ENCODE data around the gene IQCC.
A peak's percentile ranks its signal among the peaks of the same experiment; 100 is the strongest.

The IQCC gene

GRCh38 chr1:32239337-32239736 lies 33.9 kb downstream of the IQCC start:
- H3F3A ChIP-seq (ENCODE audit: insufficient read depth, low read length) = peaks cover 3% of the 10 kb centered on the region; the same call in 1 of the 2 replicates
- H3K27ac ChIP-seq (ENCODE audit: low read depth, low read length, poor library complexity, severe bottlenecking) = peak overlapping the region; percentile 72
- TF ChIP-seq, protein P1, sequence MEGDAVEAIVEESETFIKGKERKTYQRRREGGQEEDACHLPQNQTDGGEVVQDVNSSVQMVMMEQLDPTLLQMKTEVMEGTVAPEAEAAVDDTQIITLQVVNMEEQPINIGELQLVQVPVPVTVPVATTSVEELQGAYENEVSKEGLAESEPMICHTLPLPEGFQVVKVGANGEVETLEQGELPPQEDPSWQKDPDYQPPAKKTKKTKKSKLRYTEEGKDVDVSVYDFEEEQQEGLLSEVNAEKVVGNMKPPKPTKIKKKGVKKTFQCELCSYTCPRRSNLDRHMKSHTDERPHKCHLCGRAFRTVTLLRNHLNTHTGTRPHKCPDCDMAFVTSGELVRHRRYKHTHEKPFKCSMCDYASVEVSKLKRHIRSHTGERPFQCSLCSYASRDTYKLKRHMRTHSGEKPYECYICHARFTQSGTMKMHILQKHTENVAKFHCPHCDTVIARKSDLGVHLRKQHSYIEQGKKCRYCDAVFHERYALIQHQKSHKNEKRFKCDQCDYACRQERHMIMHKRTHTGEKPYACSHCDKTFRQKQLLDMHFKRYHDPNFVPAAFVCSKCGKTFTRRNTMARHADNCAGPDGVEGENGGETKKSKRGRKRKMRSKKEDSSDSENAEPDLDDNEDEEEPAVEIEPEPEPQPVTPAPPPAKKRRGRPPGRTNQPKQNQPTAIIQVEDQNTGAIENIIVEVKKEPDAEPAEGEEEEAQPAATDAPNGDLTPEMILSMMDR (IDR thresholded peaks at IDR 0.05; ENCODE audit: low read length) = peak; percentile 21; the same call in 1 of the 2 replicates
- no peak for TF ChIP-seq EZH2 (IDR thresholded peaks at IDR 0.05; ENCODE audit: borderline replicate concordance, low read length)
- no peak overlapping the region for H2AFZ ChIP-seq (ENCODE audit: low read length)
- no peaks in the 10 kb centered on the region for H3K9me2 ChIP-seq (ENCODE audit: low read depth, low read length)
- H3K9me3 ChIP-seq (ENCODE audit: low read length) = no peaks in the 10 kb centered on the region
- peak overlapping the region; percentile 64 for H3K4me3 ChIP-seq (ENCODE audit: low read depth, low read length, poor library complexity, severe bottlenecking)
- no peaks in the 10 kb centered on the region for H3K27me3 ChIP-seq (ENCODE audit: insufficient read depth, low read length)
- peaks cover 40% of the 10 kb centered on the region for H3K4me1 ChIP-seq (ENCODE audit: insufficient read depth, low read length, severe bottlenecking)
- H3K4me2 ChIP-seq (ENCODE audit: low read length) = peak overlapping the region; percentile 83
- no peaks in the 10 kb centered on the region for H3K79me2 ChIP-seq (ENCODE audit: insufficient read depth, low read length)
- peak overlapping the region; percentile 69; the same call in 1 of the 2 replicates for H3K9ac ChIP-seq (ENCODE audit: low read length)
- H3K36me3 ChIP-seq (ENCODE audit: insufficient read depth, low read length) = peaks cover 6% of the 10 kb centered on the region; the same call in 1 of the 2 replicates
- no peaks in the 10 kb centered on the region for H4K20me1 ChIP-seq (ENCODE audit: insufficient read depth, low read length)

GRCh38 chr1:32239790-32240139 lies 34.3 kb downstream of the IQCC start:
- no peaks in the 10 kb centered on the region for H3K9me3 ChIP-seq (ENCODE audit: low read length)
- H3K27ac ChIP-seq (ENCODE audit: low read depth, low read length, poor library complexity, severe bottlenecking) = peak overlapping the region; percentile 72
- H2AFZ ChIP-seq (ENCODE audit: low read length) = 0 out of 2 replicates have a peak overlapping the region, but pooled peaks have one; percentile 34
- H3K27me3 ChIP-seq (ENCODE audit: insufficient read depth, low read length) = no peaks in the 10 kb centered on the region
- H3K9me2 ChIP-seq (ENCODE audit: low read depth, low read length) = no peaks in the 10 kb centered on the region
- H4K20me1 ChIP-seq (ENCODE audit: insufficient read depth, low read length) = no peaks in the 10 kb centered on the region
- H3K79me2 ChIP-seq (ENCODE audit: insufficient read depth, low read length) = no peaks in the 10 kb centered on the region
- H3K9ac ChIP-seq (ENCODE audit: low read length) = peak overlapping the region; percentile 69
- TF ChIP-seq, protein P1 (IDR thresholded peaks at IDR 0.05; ENCODE audit: low read length) = no peak
- peaks cover 2% of the 10 kb centered on the region; the same call in 1 of the 2 replicates for H3K36me3 ChIP-seq (ENCODE audit: insufficient read depth, low read length)
- peaks cover 3% of the 10 kb centered on the region; the same call in 1 of the 2 replicates for H3F3A ChIP-seq (ENCODE audit: insufficient read depth, low read length)
- peak overlapping the region; percentile 64 for H3K4me3 ChIP-seq (ENCODE audit: low read depth, low read length, poor library complexity, severe bottlenecking)
- H3K4me1 ChIP-seq (ENCODE audit: insufficient read depth, low read length, severe bottlenecking) = peaks cover 35% of the 10 kb centered on the region
- peak overlapping the region; percentile 83 for H3K4me2 ChIP-seq (ENCODE audit: low read length)

DNA sequence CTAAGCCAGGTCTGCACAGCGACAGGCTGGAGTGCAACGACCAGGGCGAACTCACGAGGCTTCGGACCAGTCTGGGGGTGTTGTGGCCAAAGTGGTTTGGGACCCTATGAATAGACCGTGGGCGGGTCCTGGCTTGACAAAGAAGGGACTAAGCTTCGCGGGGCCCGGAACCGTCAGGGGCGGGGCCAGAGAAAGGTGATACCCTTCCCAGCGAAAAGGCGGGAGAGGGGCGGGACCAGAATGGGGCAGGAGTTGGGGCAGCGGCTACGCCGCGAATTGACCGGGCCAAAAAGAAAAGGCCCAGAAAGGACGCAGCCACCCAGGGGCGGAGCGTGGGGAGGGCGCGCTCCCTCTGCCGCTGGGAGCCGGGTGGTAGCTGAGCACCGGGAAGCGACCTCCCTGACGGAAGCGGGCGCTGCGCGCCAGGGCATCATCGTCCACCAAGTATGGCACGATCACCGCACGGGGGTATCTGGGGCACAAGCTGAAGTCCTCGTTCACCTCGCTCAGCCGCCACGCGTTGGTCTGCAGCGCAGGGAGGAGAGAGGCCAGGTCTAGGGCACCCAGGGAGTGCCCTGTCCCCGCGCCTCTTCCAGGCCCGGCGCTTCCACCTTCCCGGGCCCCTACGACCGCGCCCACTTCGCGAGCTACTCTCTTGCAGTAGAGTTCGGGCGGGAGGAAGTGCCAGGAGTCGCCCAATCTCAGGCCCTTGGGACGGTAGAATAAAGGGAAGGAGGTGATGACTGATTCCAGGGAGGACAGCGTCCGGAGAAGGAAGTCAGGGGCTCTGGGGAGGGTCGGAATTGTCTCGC lies 34.9 kb downstream of the IQCC start:
- H3F3A ChIP-seq (ENCODE audit: insufficient read depth, low read length) = peaks cover 3% of the 10 kb centered on the region; the same call in 1 of the 2 replicates
- H3K9me3 ChIP-seq (ENCODE audit: low read length) = no peaks in the 10 kb centered on the region
- H3K4me3 ChIP-seq (ENCODE audit: low read depth, low read length, poor library complexity, severe bottlenecking) = peak overlapping the region; percentile 64
- peaks cover 33% of the 10 kb centered on the region for H3K4me1 ChIP-seq (ENCODE audit: insufficient read depth, low read length, severe bottlenecking)
- peak overlapping the region; percentile 72 for H3K27ac ChIP-seq (ENCODE audit: low read depth, low read length, poor library complexity, severe bottlenecking)
- no peaks in the 10 kb centered on the region for H3K36me3 ChIP-seq (ENCODE audit: insufficient read depth, low read length)
- H3K79me2 ChIP-seq (ENCODE audit: insufficient read depth, low read length) = no peaks in the 10 kb centered on the region
- no peaks in the 10 kb centered on the region for H3K27me3 ChIP-seq (ENCODE audit: insufficient read depth, low read length)
- H2AFZ ChIP-seq (ENCODE audit: low read length) = 0 out of 2 replicates have a peak overlapping the region, but pooled peaks have one; percentile 34
- H4K20me1 ChIP-seq (ENCODE audit: insufficient read depth, low read length) = no peaks in the 10 kb centered on the region
- TF ChIP-seq, protein P1 (IDR thresholded peaks at IDR 0.05; ENCODE audit: low read length) = peak; percentile 40
- TF ChIP-seq EZH2 (IDR thresholded peaks at IDR 0.05; ENCODE audit: borderline replicate concordance, low read length) = no peak
- no peaks in the 10 kb centered on the region for H3K9me2 ChIP-seq (ENCODE audit: low read depth, low read length)
- peak overlapping the region; percentile 83 for H3K4me2 ChIP-seq (ENCODE audit: low read length)
- peak overlapping the region; percentile 69 for H3K9ac ChIP-seq (ENCODE audit: low read length)
